Small intestine (tissue), 16 donors: ENCODE results near the gene TNNC1. TPM values are rescaled to one million over a fixed set of nuclear protein-coding genes. Genes with fewer than 3 reads are reported as not detected.
A peak's percentile ranks its signal among the peaks of the same experiment; 100 is the strongest.

ENCODE experiments used
- DNase-seq, 2 donors: peaks; one replicate each; pipeline versions ENCODE4 v3.0.0 to v3.0.0-alpha.2; 2013
- FAIRE-seq: peaks from 2 replicates; lab custom pipeline; 2012; peaks lifted over from hg19 to GRCh38; lab: Jason Lieb, UNC
- H3K27ac ChIP-seq, 3 donors: one replicate each; pipeline ENCODE4 v1.5.1; 2013; ENCODE audit warnings: low read length in 2 of 3, mild to moderate bottlenecking in 2 of 3, control low read depth in 1 of 3, inconsistent platforms in 1 of 3, low read depth in 1 of 3, moderate library complexity in 1 of 3
- H3K27me3 ChIP-seq, 3 donors: one replicate each; pipeline ENCODE4 v1.6.1; 2013; ENCODE audit warnings: low read length in 3 of 3, inconsistent platforms in 1 of 3; ENCODE audit not compliant: control insufficient read depth in 3 of 3, insufficient read depth in 3 of 3
- H3K36me3 ChIP-seq, 3 donors: one replicate each; pipeline ENCODE4 v1.6.1; 2013; ENCODE audit warnings: low read length in 3 of 3, inconsistent platforms in 1 of 3, low read depth in 1 of 3, mild to moderate bottlenecking in 1 of 3, moderate library complexity in 1 of 3; ENCODE audit not compliant: control insufficient read depth in 3 of 3, insufficient read depth in 2 of 3
- H3K4me1 ChIP-seq, 3 donors: one replicate each; pipeline ENCODE4 v1.6.1; 2013; ENCODE audit warnings: low read length in 2 of 3, inconsistent platforms in 1 of 3, low read depth in 1 of 3, mild to moderate bottlenecking in 1 of 3, moderate library complexity in 1 of 3; ENCODE audit not compliant: control insufficient read depth in 3 of 3, insufficient read depth in 2 of 3
- H3K4me3 ChIP-seq, 3 donors: one replicate each; pipeline ENCODE4 v1.5.1; 2013; ENCODE audit warnings: low read length in 3 of 3, control low read depth in 1 of 3, inconsistent platforms in 1 of 3, low read depth in 1 of 3, mild to moderate bottlenecking in 1 of 3, moderate library complexity in 1 of 3
- H3K9me3 ChIP-seq, 2 donors: one replicate each; pipeline ENCODE4 v1.6.1; 2013; ENCODE audit warnings: low read depth in 1 of 2, low read length in 1 of 2; ENCODE audit not compliant: control insufficient read depth in 2 of 2, insufficient read depth in 1 of 2
- WGBS, 3 donors: extraction: QIAGEN DNeasy Blood & Tissue Kit; methylation state at CpG; one replicate each; pipeline ENCODE4 v1.1.7; 2013; 5-methylcytosine and 5-hydroxymethylcytosine counted together
- long read RNA-seq, 10 donors: transcript quantifications; one replicate each; lab custom pipeline, GENCODE V29; 2026
- polyA plus RNA-seq, 4 donors: library from polyadenylated mRNA; stranded (reverse) in 3 of 4; unstranded in 1 of 4; fragments of 200-250 nt in 3 of 4; fragments of 120-200 nt in 1 of 4; gene quantifications; one replicate each; pipeline versions ENCODE4 v1.2.1 to v1.2.3, GENCODE V29; 2013
- donor health status: healthy with polysubstance abuse.
- donor health status: control.
- donor health status: control.
- donor health status: Bipolar disorder and iron deficiency.
- donor health status: healthy.

TNNC1 gene
- 100 to 1,000 TPM in 1 of 4 donors, 1 to 10 TPM in 2, under 1 TPM in 1; 0.79 to 110 (median 5.9) TPM for polyA plus RNA-seq
- long read RNA-seq, donor 1 = 0 reads
- long read RNA-seq, donor 2 = 0 reads
- long read RNA-seq, donor 3 = 0 reads
- long read RNA-seq, donor 4 = 0 reads
- long read RNA-seq, donor 5, partial matches to known transcripts = 0 of 1 reads
- long read RNA-seq, donor 5, other reads (novel, unspliced or antisense) = 0 of 1 reads
- long read RNA-seq, donor 6, partial matches to known transcripts = 0 of 1 reads
- long read RNA-seq, donor 6, other reads (novel, unspliced or antisense) = 0 of 1 reads
- long read RNA-seq, donor 7 = 0 reads
- long read RNA-seq, donor 8, transcript TNNC1-201 (6 exons, 714 nt) = major isoform, 19 of 31 reads
- long read RNA-seq, donor 8, partial matches to known transcripts = 11 of 31 reads
- long read RNA-seq, donor 8, other reads (novel, unspliced or antisense) = 0 of 31 reads
- long read RNA-seq, donor 9 = 0 reads
- long read RNA-seq, donor 10 = 0 reads

GRCh38 chr3:52453496-52454249, at the start of gene TNNC1:
Gene TNNC1 (minus strand): TSS chr3:52454041. CDS start chr3:52454015, 26 bp downstream.
- DNase-seq (peak in 1 of 2 donors; percentile 37), FAIRE-seq (no peak)
- no peaks in the 10 kb centered on the region for H3K9me3 ChIP-seq
- H3K27me3 ChIP-seq = no peaks in the 10 kb centered on the region
- H3K27ac ChIP-seq = peak within 1 kb of the TSS; percentile 66 to 92 (median 73)
- H3K36me3 ChIP-seq = peaks cover 0 to 10% (median 3%) of the 10 kb centered on the region in 3 donors
- WGBS, 3 donors = 58 to 68% (median 60%) methylated on average over 15 to 16 of the region's 16 CpGs
- H3K4me1 ChIP-seq = peaks cover 3 to 33% (median 4%) of the 10 kb centered on the region in 3 donors
- peak within 1 kb of the TSS in 2 of 3 donors; percentile 87 to 97 for H3K4me3 ChIP-seq

GRCh38 chr3:52502808-52503350, 49.0 kb upstream of the TNNC1 start:
- FAIRE-seq = no peak
- H3K4me1 ChIP-seq = no peaks in the 10 kb centered on the region
- DNase-seq = no peak
- WGBS, 3 donors = 89 to 93% (median 92%) methylated on average over 11 of the region's 11 CpGs
- no peaks in the 10 kb centered on the region for H3K9me3 ChIP-seq
- H3K27ac ChIP-seq = no peak overlapping the region
- H3K4me3 ChIP-seq = no peak overlapping the region
- peaks cover 0 to 2% (median 0%) of the 10 kb centered on the region in 3 donors for H3K36me3 ChIP-seq
- H3K27me3 ChIP-seq = no peaks in the 10 kb centered on the region

GRCh38 chr3:52502001-52502400, 48.2 kb upstream of the TNNC1 start:
- H3K36me3 ChIP-seq = peaks cover 0 to 2% (median 0%) of the 10 kb centered on the region in 3 donors
- H3K9me3 ChIP-seq = no peaks in the 10 kb centered on the region
- H3K27me3 ChIP-seq = no peaks in the 10 kb centered on the region
- FAIRE-seq = no peak
- H3K27ac ChIP-seq = no peak overlapping the region
- 81 to 93% (median 82%) methylated on average over 11 of the region's 11 CpGs for WGBS, 3 donors
- no peak overlapping the region for H3K4me3 ChIP-seq
- no peak for DNase-seq
- H3K4me1 ChIP-seq = no peaks in the 10 kb centered on the region

GRCh38 chr3:52501046-52501445, 47.2 kb upstream of the TNNC1 start:
- 44 to 71% (median 58%) methylated on average over 10 to 11 of the region's 11 CpGs for WGBS, 3 donors
- Histone ChIP-seq H3K27ac (no peak overlapping the region), H3K4me3 (no peak overlapping the region), H3K36me3 (peaks cover 0 to 2% (median 0%) of the 10 kb centered on the region in 3 donors), H3K4me1 (no peaks in the 10 kb centered on the region), H3K9me3 (no peaks in the 10 kb centered on the region), H3K27me3 (no peaks in the 10 kb centered on the region)
- FAIRE-seq (no peak), DNase-seq (no peak)

GRCh38 chr3:52498137-52499054, 44.6 kb upstream of the TNNC1 start:
- peak overlapping the region in 1 of 3 donors; percentile 39 for H3K27ac ChIP-seq

GRCh38 chr3:52495777-52496602, 42.1 kb upstream of the TNNC1 start:
- no peak for FAIRE-seq
- Histone ChIP-seq H3K36me3 (peaks cover 2 to 35% (median 10%) of the 10 kb centered on the region in 3 donors), H3K4me3 (peak overlapping the region in 1 of 3 donors; percentile 24), H3K4me1 (no peaks in the 10 kb centered on the region), H3K27ac (peak overlapping the region in 1 of 3 donors; percentile 83), H3K27me3 (no peaks in the 10 kb centered on the region), H3K9me3 (no peaks in the 10 kb centered on the region)
- DNase-seq = no peak
- 66 to 70% (median 67%) methylated on average over 16 of the region's 16 CpGs for WGBS, 3 donors

More at GRCh38 chr3:52498137-52499054, 44.6 kb upstream of the TNNC1 start:
- Histone ChIP-seq H3K4me1 (no peaks in the 10 kb centered on the region), H3K9me3 (no peaks in the 10 kb centered on the region), H3K4me3 (no peak overlapping the region), H3K27me3 (no peaks in the 10 kb centered on the region), H3K36me3 (peaks cover 0 to 11% (median 0%) of the 10 kb centered on the region in 3 donors)
- 63 to 75% (median 68%) methylated on average over 24 of the region's 24 CpGs for WGBS, 3 donors
- FAIRE-seq (no peak), DNase-seq (no peak)

GRCh38 chr3:52494886-52495495, 41.1 kb upstream of the TNNC1 start, which contains the start of gene STAB1:
Gene STAB1 (plus strand): TSS chr3:52495338. CDS start chr3:52495414, 76 bp downstream.
- H3K4me1 ChIP-seq = no peaks in the 10 kb centered on the region
- H3K4me3 ChIP-seq = peak within 1 kb of the TSS in 1 of 3 donors; percentile 24
- H3K9me3 ChIP-seq = no peaks in the 10 kb centered on the region
- no peaks in the 10 kb centered on the region for H3K27me3 ChIP-seq
- peak within 1 kb of the TSS in 1 of 3 donors; percentile 83 for H3K27ac ChIP-seq
- DNase-seq (no peak), FAIRE-seq (no peak)
- WGBS, 3 donors = 52 to 74% (median 69%) methylated on average over 22 to 25 of the region's 25 CpGs
- H3K36me3 ChIP-seq = peaks cover 2 to 45% (median 14%) of the 10 kb centered on the region in 3 donors
